HL-60 (cell line): ENCODE results near the gene CNNM3.

ENCODE experiments used
- CTCF ChIP-seq: IDR thresholded peaks from one replicate; pipeline ENCODE4 v1.5.1; 2011; ENCODE audit warnings: low read length, control low read depth, inconsistent platforms; ENCODE audit not compliant: insufficient read depth
- GABPA ChIP-seq: IDR thresholded peaks from 2 replicates; pipeline ENCODE4 v1.6.1; 2012; ENCODE audit warnings: low read depth
- SPI1 ChIP-seq: IDR thresholded peaks from 2 replicates; pipeline ENCODE4 v1.6.1; 2012; ENCODE audit warnings: low read depth, mild to moderate bottlenecking, borderline replicate concordance

DNA sequence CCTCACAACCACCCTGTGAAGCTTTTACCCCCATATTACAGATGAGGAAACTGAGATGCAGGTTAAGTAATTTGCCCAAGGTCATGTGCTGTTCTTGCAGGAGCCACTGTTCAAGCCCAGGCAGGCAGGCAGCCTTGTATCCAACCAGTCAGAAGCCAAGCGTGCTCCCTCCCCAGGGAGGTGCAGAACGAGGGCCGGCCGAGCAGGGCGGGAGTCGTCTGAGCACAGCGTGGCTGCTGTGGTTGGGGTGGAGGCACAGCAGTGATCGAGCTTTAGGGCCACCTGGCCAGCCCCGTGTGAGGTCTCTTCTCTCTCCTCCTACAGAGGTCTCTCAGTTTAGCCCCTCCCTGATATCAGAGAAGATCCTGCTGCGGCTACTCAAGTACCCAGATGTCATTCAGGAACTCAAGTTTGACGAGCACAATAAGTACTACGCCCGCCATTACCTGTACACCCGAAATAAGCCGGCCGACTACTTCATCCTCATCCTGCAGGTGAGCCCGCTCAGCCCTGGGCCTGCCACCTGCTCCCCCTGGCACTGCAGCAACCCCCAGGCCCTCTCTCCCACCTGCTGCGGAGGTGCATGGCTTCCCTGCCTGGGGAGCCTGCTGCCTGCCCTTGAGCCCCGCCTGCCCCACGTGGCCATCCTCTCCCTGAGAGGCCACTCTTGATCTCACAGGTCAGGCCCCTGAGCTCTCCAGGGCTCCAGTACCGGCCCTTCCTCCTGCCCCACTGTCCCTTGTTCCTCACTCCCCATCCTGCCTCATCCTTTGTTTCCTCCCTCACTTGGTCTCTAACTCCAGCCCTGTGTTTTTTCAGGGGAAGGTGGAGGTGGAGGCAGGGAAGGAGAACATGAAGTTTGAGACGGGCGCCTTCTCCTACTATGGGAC lies 17.1 kb upstream of the CNNM3 start:
- no peak for TF ChIP-seq CTCF
- TF ChIP-seq SPI1 = no peak
- TF ChIP-seq GABPA = no peak
